ENCODE measurements around the gene C14orf119.

- TF ChIP-seq, protein P1, sequence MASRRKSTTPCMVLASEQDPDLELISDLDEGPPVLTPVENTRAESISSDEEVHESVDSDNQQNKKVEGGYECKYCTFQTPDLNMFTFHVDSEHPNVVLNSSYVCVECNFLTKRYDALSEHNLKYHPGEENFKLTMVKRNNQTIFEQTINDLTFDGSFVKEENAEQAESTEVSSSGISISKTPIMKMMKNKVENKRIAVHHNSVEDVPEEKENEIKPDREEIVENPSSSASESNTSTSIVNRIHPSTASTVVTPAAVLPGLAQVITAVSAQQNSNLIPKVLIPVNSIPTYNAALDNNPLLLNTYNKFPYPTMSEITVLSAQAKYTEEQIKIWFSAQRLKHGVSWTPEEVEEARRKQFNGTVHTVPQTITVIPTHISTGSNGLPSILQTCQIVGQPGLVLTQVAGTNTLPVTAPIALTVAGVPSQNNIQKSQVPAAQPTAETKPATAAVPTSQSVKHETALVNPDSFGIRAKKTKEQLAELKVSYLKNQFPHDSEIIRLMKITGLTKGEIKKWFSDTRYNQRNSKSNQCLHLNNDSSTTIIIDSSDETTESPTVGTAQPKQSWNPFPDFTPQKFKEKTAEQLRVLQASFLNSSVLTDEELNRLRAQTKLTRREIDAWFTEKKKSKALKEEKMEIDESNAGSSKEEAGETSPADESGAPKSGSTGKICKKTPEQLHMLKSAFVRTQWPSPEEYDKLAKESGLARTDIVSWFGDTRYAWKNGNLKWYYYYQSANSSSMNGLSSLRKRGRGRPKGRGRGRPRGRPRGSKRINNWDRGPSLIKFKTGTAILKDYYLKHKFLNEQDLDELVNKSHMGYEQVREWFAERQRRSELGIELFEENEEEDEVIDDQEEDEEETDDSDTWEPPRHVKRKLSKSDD (conservative IDR thresholded peaks at IDR 0.05; ENCODE audit: low read length): no peak
- no peak for TF ChIP-seq SETDB1 (IDR thresholded peaks at IDR 0.05; ENCODE audit: low read length)
- TF ChIP-seq E2F4 (CRISPR knock-in tag; IDR thresholded peaks at IDR 0.05; ENCODE audit: low read depth): no peak
- no peak for TF ChIP-seq EP300 (IDR thresholded peaks at IDR 0.05; ENCODE audit: low read length)
- TF ChIP-seq ZC3H11A (IDR thresholded peaks at IDR 0.05; ENCODE audit: low read depth, low read length): no peak
- TF ChIP-seq ZNF354B (CRISPR knock-in tag; IDR thresholded peaks at IDR 0.05): no peak
- TF ChIP-seq, protein P2, sequence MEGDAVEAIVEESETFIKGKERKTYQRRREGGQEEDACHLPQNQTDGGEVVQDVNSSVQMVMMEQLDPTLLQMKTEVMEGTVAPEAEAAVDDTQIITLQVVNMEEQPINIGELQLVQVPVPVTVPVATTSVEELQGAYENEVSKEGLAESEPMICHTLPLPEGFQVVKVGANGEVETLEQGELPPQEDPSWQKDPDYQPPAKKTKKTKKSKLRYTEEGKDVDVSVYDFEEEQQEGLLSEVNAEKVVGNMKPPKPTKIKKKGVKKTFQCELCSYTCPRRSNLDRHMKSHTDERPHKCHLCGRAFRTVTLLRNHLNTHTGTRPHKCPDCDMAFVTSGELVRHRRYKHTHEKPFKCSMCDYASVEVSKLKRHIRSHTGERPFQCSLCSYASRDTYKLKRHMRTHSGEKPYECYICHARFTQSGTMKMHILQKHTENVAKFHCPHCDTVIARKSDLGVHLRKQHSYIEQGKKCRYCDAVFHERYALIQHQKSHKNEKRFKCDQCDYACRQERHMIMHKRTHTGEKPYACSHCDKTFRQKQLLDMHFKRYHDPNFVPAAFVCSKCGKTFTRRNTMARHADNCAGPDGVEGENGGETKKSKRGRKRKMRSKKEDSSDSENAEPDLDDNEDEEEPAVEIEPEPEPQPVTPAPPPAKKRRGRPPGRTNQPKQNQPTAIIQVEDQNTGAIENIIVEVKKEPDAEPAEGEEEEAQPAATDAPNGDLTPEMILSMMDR (IDR thresholded peaks at IDR 0.05 in 2 of 3, conservative IDR thresholded peaks at IDR 0.05 in 1 of 3; ENCODE audit: insufficient read depth in 2 of 3, low read depth in 1 of 3, low read length in 3 of 3): no peak
Observed at GRCh38 chr14:23136566-23137133, 41.3 kb downstream of the C14orf119 start.

All from K562 (cell line).